ENCODE results near the gene CALCA. TPM values are rescaled to one million over a fixed set of nuclear protein-coding genes. Genes with fewer than 3 reads are reported as not detected.

The CALCA gene
- total RNA-seq, 2 experiments from 2014 or later, result not detected

DNA sequence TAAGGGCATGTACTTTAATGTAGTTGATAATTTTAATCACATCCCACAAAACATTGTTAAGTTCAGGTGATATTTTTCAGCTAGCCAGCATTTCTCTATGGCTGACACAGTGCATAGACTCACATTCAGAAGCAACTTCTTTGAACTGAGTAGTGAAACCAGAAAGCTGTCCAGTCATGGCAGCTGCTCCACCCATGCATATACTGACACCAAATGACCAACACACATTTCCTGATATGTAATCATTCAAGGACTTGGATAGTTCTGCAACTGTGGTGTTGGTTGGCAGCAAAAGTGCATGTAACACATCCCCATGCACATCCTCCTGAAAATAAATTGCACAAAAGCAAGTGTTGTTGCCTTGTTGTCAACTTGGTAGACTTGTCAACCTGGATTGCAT is 39.7 kb downstream of the CALCA start:
- ChIA-PET CTCF (ENCODE audit: unreplicated experiment) (no interaction called here), POLR2A (no interaction called here)
- H3K27ac ChIP-seq (ENCODE audit: low read depth, low read length, poor library complexity, severe bottlenecking), result no peak overlapping the region
- H4K20me1 ChIP-seq (ENCODE audit: insufficient read depth, low read length), result no peaks in the 10 kb centered on the region
- no peak for DNase-seq (ENCODE audit: low spot score)
- no peaks in the 10 kb centered on the region for H3K79me2 ChIP-seq (ENCODE audit: insufficient read depth, low read depth, low read length)
- no TSS peak for BruUV-seq (replicated peaks)
- H3K9me2 ChIP-seq (ENCODE audit: insufficient read depth, low read length), result no peaks in the 10 kb centered on the region
- TF ChIP-seq EZH2phosphoT487 (IDR thresholded peaks at IDR 0.05; ENCODE audit: borderline replicate concordance, low read depth, low read length), result no peak
- TF ChIP-seq, protein P1, sequence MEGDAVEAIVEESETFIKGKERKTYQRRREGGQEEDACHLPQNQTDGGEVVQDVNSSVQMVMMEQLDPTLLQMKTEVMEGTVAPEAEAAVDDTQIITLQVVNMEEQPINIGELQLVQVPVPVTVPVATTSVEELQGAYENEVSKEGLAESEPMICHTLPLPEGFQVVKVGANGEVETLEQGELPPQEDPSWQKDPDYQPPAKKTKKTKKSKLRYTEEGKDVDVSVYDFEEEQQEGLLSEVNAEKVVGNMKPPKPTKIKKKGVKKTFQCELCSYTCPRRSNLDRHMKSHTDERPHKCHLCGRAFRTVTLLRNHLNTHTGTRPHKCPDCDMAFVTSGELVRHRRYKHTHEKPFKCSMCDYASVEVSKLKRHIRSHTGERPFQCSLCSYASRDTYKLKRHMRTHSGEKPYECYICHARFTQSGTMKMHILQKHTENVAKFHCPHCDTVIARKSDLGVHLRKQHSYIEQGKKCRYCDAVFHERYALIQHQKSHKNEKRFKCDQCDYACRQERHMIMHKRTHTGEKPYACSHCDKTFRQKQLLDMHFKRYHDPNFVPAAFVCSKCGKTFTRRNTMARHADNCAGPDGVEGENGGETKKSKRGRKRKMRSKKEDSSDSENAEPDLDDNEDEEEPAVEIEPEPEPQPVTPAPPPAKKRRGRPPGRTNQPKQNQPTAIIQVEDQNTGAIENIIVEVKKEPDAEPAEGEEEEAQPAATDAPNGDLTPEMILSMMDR (conservative IDR thresholded peaks at IDR 0.05; ENCODE audit: low read length), result no peak
- H3K36me3 ChIP-seq (ENCODE audit: insufficient read depth, low read length), result no peaks in the 10 kb centered on the region
- H3K4me1 ChIP-seq (ENCODE audit: insufficient read depth, low read length, poor library complexity, severe bottlenecking), result no peaks in the 10 kb centered on the region
- no peak overlapping the region for H3K4me3 ChIP-seq (ENCODE audit: low read depth, low read length, poor library complexity, severe bottlenecking)
- H3K4me2 ChIP-seq (ENCODE audit: low read length), result no peak overlapping the region
- H2AFZ ChIP-seq (ENCODE audit: low read length), result no peak overlapping the region
- intact Hi-C loops (cut with micrococcal nuclease; ENCODE audit: unreplicated experiment), result no loop called here
- H3K9me3 ChIP-seq (ENCODE audit: low read length), result no peaks in the 10 kb centered on the region

DNA sequence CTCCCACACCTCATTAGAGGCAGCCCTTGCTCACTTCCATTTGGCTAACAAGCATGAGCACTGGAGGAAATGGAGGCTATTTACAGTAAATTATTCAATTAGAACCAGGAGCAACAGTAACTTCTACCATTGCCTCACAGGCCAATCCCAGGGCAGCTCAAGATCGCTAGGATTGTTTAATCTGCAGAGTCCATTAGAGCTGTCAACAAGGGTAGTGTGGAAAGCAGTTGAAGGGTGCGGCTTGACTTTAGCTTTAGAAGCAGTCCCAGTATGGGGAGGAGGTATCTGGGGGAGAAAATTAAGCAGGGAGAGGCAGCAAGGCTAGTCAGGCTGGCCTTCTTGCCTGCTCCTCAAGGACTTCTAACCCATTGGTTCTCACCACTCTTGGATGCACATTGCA is 41.8 kb downstream of the CALCA start:
- ChIA-PET POLR2A (no interaction called here), CTCF (ENCODE audit: unreplicated experiment) (no interaction called here)
- no peak overlapping the region for H3K27ac ChIP-seq (ENCODE audit: low read depth, low read length, poor library complexity, severe bottlenecking)
- no peaks in the 10 kb centered on the region for H3K9me2 ChIP-seq (ENCODE audit: insufficient read depth, low read length)
- intact Hi-C loops (cut with micrococcal nuclease; ENCODE audit: unreplicated experiment), result no loop called here
- no peak for TF ChIP-seq EZH2phosphoT487 (IDR thresholded peaks at IDR 0.05; ENCODE audit: borderline replicate concordance, low read depth, low read length)
- TF ChIP-seq, protein P1 (conservative IDR thresholded peaks at IDR 0.05; ENCODE audit: low read length), result no peak
- no TSS peak for BruUV-seq (replicated peaks)
- no peak overlapping the region for H3K4me3 ChIP-seq (ENCODE audit: low read depth, low read length, poor library complexity, severe bottlenecking)
- H3K9me3 ChIP-seq (ENCODE audit: low read length), result no peaks in the 10 kb centered on the region
- no peak overlapping the region for H3K4me2 ChIP-seq (ENCODE audit: low read length)
- DNase-seq (ENCODE audit: low spot score), result no peak
- no peaks in the 10 kb centered on the region for H3K4me1 ChIP-seq (ENCODE audit: insufficient read depth, low read length, poor library complexity, severe bottlenecking)
- H3K36me3 ChIP-seq (ENCODE audit: insufficient read depth, low read length), result no peaks in the 10 kb centered on the region
- no peak overlapping the region for H2AFZ ChIP-seq (ENCODE audit: low read length)
- no peaks in the 10 kb centered on the region for H3K79me2 ChIP-seq (ENCODE audit: insufficient read depth, low read depth, low read length)
- H4K20me1 ChIP-seq (ENCODE audit: insufficient read depth, low read length), result no peaks in the 10 kb centered on the region

- POLR2A ChIA-PET, result no interaction called here
- H4K20me1 ChIP-seq (ENCODE audit: insufficient read depth, low read length), result no peaks in the 10 kb centered on the region
- H3K27ac ChIP-seq (ENCODE audit: low read depth, low read length, poor library complexity, severe bottlenecking), result no peak overlapping the region
- no peaks in the 10 kb centered on the region for H3K4me1 ChIP-seq (ENCODE audit: insufficient read depth, low read length, poor library complexity, severe bottlenecking)
- no peaks in the 10 kb centered on the region for H3K79me2 ChIP-seq (ENCODE audit: insufficient read depth, low read depth, low read length)
- no peak overlapping the region for H3K4me2 ChIP-seq (ENCODE audit: low read length)
- no peak overlapping the region for H2AFZ ChIP-seq (ENCODE audit: low read length)
- no TSS peak for BruUV-seq (replicated peaks)
- intact Hi-C loops (cut with micrococcal nuclease; ENCODE audit: unreplicated experiment), result no loop called here
- DNase-seq (ENCODE audit: low spot score), result no peak
- H3K9me2 ChIP-seq (ENCODE audit: insufficient read depth, low read length), result no peaks in the 10 kb centered on the region
- H3K36me3 ChIP-seq (ENCODE audit: insufficient read depth, low read length), result no peaks in the 10 kb centered on the region
- no peak overlapping the region for H3K4me3 ChIP-seq (ENCODE audit: low read depth, low read length, poor library complexity, severe bottlenecking)
- no peaks in the 10 kb centered on the region for H3K9me3 ChIP-seq (ENCODE audit: low read length)
- no peak for TF ChIP-seq EZH2phosphoT487 (IDR thresholded peaks at IDR 0.05; ENCODE audit: borderline replicate concordance, low read depth, low read length)
- TF ChIP-seq, protein P1 (conservative IDR thresholded peaks at IDR 0.05; ENCODE audit: low read length), result no peak
- CTCF ChIA-PET (ENCODE audit: unreplicated experiment), result no interaction called here
These were observed 45.0 kb downstream of the CALCA start for GRCh38 chr11:14927146-14927545.
